A673 (cell line): ENCODE results near the gene ATE1.

ENCODE experiments used
- EZH2 ChIP-seq: fragments of 200-600 bp; sonication (generic); IDR thresholded peaks from 2 replicates; pipeline ENCODE4 v1.6.1; 2017; ENCODE audit warnings: borderline replicate concordance, low read depth, mild to moderate bottlenecking, mixed read lengths, antibody characterized with exemption, low read length; ENCODE audit not compliant: poor library complexity, severe bottlenecking
- TF ChIP-seq, protein P1 (sequence below): fragments of 300-800, 200-600 bp; sonication (generic); conservative IDR thresholded peaks from 2 replicates; pipeline ENCODE4 v1.5.1; 2017; ENCODE audit warnings: low read depth, mild to moderate bottlenecking, antibody characterized with exemption, low read length, moderate library complexity, mixed read lengths

DNA sequence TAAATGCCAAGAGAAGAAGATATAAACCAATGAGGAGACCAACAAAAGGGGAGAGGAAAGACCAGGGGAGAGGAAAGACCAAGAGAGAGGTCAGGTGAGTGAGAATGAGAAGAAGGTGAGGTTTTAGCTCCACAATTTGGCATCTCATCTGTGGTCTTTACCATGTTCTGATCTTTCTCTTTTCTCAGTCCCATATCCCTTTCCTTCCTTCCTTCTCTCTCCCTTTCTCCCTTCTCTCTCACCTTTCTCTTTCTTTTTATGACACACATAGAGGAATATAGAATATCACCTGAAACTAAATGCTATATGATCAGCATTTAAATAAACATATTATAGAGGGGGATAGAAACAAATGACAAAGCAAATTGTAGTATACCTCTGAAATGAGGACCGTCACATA lies 57.4 kb downstream of the ATE1 start:
- TF ChIP-seq, protein P1, sequence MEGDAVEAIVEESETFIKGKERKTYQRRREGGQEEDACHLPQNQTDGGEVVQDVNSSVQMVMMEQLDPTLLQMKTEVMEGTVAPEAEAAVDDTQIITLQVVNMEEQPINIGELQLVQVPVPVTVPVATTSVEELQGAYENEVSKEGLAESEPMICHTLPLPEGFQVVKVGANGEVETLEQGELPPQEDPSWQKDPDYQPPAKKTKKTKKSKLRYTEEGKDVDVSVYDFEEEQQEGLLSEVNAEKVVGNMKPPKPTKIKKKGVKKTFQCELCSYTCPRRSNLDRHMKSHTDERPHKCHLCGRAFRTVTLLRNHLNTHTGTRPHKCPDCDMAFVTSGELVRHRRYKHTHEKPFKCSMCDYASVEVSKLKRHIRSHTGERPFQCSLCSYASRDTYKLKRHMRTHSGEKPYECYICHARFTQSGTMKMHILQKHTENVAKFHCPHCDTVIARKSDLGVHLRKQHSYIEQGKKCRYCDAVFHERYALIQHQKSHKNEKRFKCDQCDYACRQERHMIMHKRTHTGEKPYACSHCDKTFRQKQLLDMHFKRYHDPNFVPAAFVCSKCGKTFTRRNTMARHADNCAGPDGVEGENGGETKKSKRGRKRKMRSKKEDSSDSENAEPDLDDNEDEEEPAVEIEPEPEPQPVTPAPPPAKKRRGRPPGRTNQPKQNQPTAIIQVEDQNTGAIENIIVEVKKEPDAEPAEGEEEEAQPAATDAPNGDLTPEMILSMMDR = no peak
- no peak for TF ChIP-seq EZH2
